HepG2 (cell line): ENCODE data around the gene TAF8. TPM values are rescaled to one million over a fixed set of nuclear protein-coding genes. Genes with fewer than 3 reads are reported as not detected.

Experiments
- ARID5B ChIP-seq: IDR thresholded peaks from 2 replicates; pipeline ENCODE4 v1.4.0; 2020; ENCODE audit warnings: mild to moderate bottlenecking, missing genetic modification reagents
- EP300 ChIP-seq, 3 experiments: sonication (generic) in 1 of 3; formaldehyde crosslinking in 1 of 3; IDR thresholded peaks; 2 replicates each; pipeline versions ENCODE4 v1.5.1 to v1.6.1; 2011 to 2020; ENCODE audit warnings: low read depth in 2 of 3, low read length in 2 of 3, borderline replicate concordance in 1 of 3, improper control_type of control experiment in 1 of 3, mild to moderate bottlenecking in 1 of 3, missing genetic modification reagents in 1 of 3, moderate library complexity in 1 of 3
- FOSL2 ChIP-seq: sonication (generic); formaldehyde crosslinking; IDR thresholded peaks from 2 replicates; pipeline ENCODE4 v1.4.0; 2020; ENCODE audit warnings: missing genetic modification reagents
- MIXL1 ChIP-seq: IDR thresholded peaks from 2 replicates; pipeline ENCODE4 v1.6.1; 2016
- NR2F6 ChIP-seq, 2 experiments: IDR thresholded peaks; 2 replicates each; pipeline ENCODE4 v1.6.1; 2016; ENCODE audit warnings: antibody characterized with exemption in 1 of 2, mild to moderate bottlenecking in 1 of 2
- REST ChIP-seq, 2 experiments: IDR thresholded peaks; 2 replicates each; pipeline ENCODE4 v1.6.1; 2011 to 2012; ENCODE audit warnings: low read length in 2 of 2, borderline replicate concordance in 1 of 2, low read depth in 1 of 2, mild to moderate bottlenecking in 1 of 2, moderate library complexity in 1 of 2
- TFAP4 ChIP-seq: sonication (generic); IDR thresholded peaks from 2 replicates; pipeline ENCODE4 v1.6.1; 2016; ENCODE audit warnings: low read depth, borderline replicate concordance
- ZFP62 ChIP-seq: sonication (generic); formaldehyde crosslinking; IDR thresholded peaks from 2 replicates; pipeline ENCODE4 v1.4.0; 2020; ENCODE audit warnings: missing genetic modification reagents
- ZFY ChIP-seq: sonication (generic); formaldehyde crosslinking; IDR thresholded peaks from 2 replicates; pipeline ENCODE4 v1.4.0; 2020; ENCODE audit warnings: missing genetic modification reagents
- ZNF224 ChIP-seq: sonication (generic); formaldehyde crosslinking; IDR thresholded peaks from 2 replicates; pipeline ENCODE4 v1.5.0; 2020; ENCODE audit warnings: mild to moderate bottlenecking, missing genetic modification reagents
- polyA plus RNA-seq, 8 experiments: library from polyadenylated mRNA; depleted of rRNA in 3 of 8; stranded (reverse) in 7 of 8; unstranded in 1 of 8; fragments of >200 nt; fragmentation: Illumina TruSeq in 4 of 8; extraction: Trizol in 4 of 8; gene quantifications; 2 replicates each; pipeline versions ENCODE4 v1.2.1 to v1.2.3, GENCODE V29; 2011 to 2016; ENCODE audit warnings: low read depth in 4 of 8, missing spikeins in 1 of 8, mixed read lengths in 1 of 8; ENCODE audit not compliant: insufficient read depth in 1 of 8
- total RNA-seq, 5 experiments: library from RNA; depleted of rRNA; stranded (reverse); fragments of >200 nt; fragmentation: Illumina TruSeq; extraction: Trizol; gene quantifications; 2 replicates each; pipeline ENCODE4 v1.2.3, GENCODE V29; 2016; ENCODE audit warnings: low read depth in 1 of 5
- TF ChIP-seq, protein P1 (sequence below): sonication (generic); formaldehyde crosslinking; conservative IDR thresholded peaks from 2 replicates; pipeline ENCODE4 v1.8.0; 2022; ENCODE audit warnings: missing genetic modification reagents
- TF ChIP-seq, protein P2 (sequence below): IDR thresholded peaks from 2 replicates; pipeline ENCODE4 v1.6.1; 2016; ENCODE audit warnings: low read depth, missing genetic modification reagents, missing compliant biosample characterization

TAF8 gene
- total and polyA plus RNA-seq, 2 of the 13 experiments (the other 11 are each of a cell fraction or from before 2014, with no cell fraction given): 25.2 to 25.8 TPM

GRCh38 chr6:42110683-42111082 lies 60.4 kb downstream of the TAF8 start (continued):
- TF ChIP-seq ZNF224 (no peak), FOSL2 (CRISPR knock-in tag) (peak; percentile 60), ZFY (no peak), EP300 (IDR thresholded peaks at IDR 0.05; ENCODE audit: low read depth in 2 of 2, low read length in 2 of 2) (0 out of 4 replicates have a peak, but pooled peaks of 1 of the 2 experiments have one; percentile 11), EP300 (CRISPR knock-in tag; IDR thresholded peaks at IDR 0.05; ENCODE audit: borderline replicate concordance) (no peak), REST (IDR thresholded peaks at IDR 0.05; ENCODE audit: borderline replicate concordance in 1 of 2, low read depth in 1 of 2, low read length in 2 of 2) (peak in 1 of 2 experiments; percentile 24; a peak in 1 of 4 replicates), MIXL1 (CRISPR knock-in tag) (no peak), ARID5B (CRISPR knock-in tag) (peak; percentile 33; the same call in 1 of the 2 replicates), NR2F6 (IDR thresholded peaks at IDR 0.05) (peak; percentile 26; the same call in 1 of the 2 replicates), NR2F6 (CRISPR knock-in tag; IDR thresholded peaks at IDR 0.05) (no peak), TFAP4 (no peak), ZFP62 (CRISPR knock-in tag) (no peak)
- TF ChIP-seq, protein P1, sequence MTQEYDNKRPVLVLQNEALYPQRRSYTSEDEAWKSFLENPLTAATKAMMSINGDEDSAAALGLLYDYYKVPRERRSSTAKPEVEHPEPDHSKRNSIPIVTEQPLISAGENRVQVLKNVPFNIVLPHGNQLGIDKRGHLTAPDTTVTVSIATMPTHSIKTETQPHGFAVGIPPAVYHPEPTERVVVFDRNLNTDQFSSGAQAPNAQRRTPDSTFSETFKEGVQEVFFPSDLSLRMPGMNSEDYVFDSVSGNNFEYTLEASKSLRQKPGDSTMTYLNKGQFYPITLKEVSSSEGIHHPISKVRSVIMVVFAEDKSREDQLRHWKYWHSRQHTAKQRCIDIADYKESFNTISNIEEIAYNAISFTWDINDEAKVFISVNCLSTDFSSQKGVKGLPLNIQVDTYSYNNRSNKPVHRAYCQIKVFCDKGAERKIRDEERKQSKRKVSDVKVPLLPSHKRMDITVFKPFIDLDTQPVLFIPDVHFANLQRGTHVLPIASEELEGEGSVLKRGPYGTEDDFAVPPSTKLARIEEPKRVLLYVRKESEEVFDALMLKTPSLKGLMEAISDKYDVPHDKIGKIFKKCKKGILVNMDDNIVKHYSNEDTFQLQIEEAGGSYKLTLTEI (CRISPR knock-in tag): no peak
- TF ChIP-seq, protein P2, sequence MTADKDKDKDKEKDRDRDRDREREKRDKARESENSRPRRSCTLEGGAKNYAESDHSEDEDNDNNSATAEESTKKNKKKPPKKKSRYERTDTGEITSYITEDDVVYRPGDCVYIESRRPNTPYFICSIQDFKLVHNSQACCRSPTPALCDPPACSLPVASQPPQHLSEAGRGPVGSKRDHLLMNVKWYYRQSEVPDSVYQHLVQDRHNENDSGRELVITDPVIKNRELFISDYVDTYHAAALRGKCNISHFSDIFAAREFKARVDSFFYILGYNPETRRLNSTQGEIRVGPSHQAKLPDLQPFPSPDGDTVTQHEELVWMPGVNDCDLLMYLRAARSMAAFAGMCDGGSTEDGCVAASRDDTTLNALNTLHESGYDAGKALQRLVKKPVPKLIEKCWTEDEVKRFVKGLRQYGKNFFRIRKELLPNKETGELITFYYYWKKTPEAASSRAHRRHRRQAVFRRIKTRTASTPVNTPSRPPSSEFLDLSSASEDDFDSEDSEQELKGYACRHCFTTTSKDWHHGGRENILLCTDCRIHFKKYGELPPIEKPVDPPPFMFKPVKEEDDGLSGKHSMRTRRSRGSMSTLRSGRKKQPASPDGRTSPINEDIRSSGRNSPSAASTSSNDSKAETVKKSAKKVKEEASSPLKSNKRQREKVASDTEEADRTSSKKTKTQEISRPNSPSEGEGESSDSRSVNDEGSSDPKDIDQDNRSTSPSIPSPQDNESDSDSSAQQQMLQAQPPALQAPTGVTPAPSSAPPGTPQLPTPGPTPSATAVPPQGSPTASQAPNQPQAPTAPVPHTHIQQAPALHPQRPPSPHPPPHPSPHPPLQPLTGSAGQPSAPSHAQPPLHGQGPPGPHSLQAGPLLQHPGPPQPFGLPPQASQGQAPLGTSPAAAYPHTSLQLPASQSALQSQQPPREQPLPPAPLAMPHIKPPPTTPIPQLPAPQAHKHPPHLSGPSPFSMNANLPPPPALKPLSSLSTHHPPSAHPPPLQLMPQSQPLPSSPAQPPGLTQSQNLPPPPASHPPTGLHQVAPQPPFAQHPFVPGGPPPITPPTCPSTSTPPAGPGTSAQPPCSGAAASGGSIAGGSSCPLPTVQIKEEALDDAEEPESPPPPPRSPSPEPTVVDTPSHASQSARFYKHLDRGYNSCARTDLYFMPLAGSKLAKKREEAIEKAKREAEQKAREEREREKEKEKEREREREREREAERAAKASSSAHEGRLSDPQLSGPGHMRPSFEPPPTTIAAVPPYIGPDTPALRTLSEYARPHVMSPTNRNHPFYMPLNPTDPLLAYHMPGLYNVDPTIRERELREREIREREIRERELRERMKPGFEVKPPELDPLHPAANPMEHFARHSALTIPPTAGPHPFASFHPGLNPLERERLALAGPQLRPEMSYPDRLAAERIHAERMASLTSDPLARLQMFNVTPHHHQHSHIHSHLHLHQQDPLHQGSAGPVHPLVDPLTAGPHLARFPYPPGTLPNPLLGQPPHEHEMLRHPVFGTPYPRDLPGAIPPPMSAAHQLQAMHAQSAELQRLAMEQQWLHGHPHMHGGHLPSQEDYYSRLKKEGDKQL (CRISPR knock-in tag): peak; percentile 76
